GM19452 (cell line): ENCODE results near the gene SPACA7.
"Not testable (repeated sequence)": the region's sequence is repeated elsewhere in the genome, so short reads cannot be mapped to it uniquely, and the experiment has no call there.

Source experiments
- ATAC-seq: cut with Tn5 transposase; IDR thresholded peaks from one replicate; pipeline ENCODE4 v1.9.1; 2021; ENCODE audit not compliant: unreplicated experiment

Gene SPACA7

GRCh38 chr13:112349681-112350080 is 26.5 kb upstream of the SPACA7 start:
- no peak for ATAC-seq

- ATAC-seq = no peak
Observed at GRCh38 chr13:112350300-112350699, 25.9 kb upstream of the SPACA7 start.

GRCh38 chr13:112351825-112352224 is 24.3 kb upstream of the SPACA7 start:
- no peak for ATAC-seq

GRCh38 chr13:112353856-112354255 is 22.3 kb upstream of the SPACA7 start:
- no peak for ATAC-seq

- no peak for ATAC-seq
Observed at GRCh38 chr13:112354330-112355273, 21.6 kb upstream of the SPACA7 start.

- no peak for ATAC-seq
Observed at GRCh38 chr13:112355274-112355838, 20.8 kb upstream of the SPACA7 start.

GRCh38 chr13:112356190-112356589 is 20.0 kb upstream of the SPACA7 start:
- ATAC-seq = no peak

GRCh38 chr13:112358156-112358555 is 18.0 kb upstream of the SPACA7 start:
- no peak for ATAC-seq

GRCh38 chr13:112362021-112362420 is 14.1 kb upstream of the SPACA7 start:
- no peak for ATAC-seq

- ATAC-seq = no peak
Observed at GRCh38 chr13:112363867-112364528, 12.2 kb upstream of the SPACA7 start.

GRCh38 chr13:112366907-112367646 is 9.1 kb upstream of the SPACA7 start:
- no peak for ATAC-seq

- no peak for ATAC-seq
Observed at GRCh38 chr13:112368883-112369282, 7.3 kb upstream of the SPACA7 start.

- ATAC-seq = no peak
Observed at GRCh38 chr13:112370311-112370710, 5.8 kb upstream of the SPACA7 start.

GRCh38 chr13:112374271-112374670 is 1.9 kb upstream of the SPACA7 start:
- ATAC-seq = no peak

GRCh38 chr13:112391746-112392145 is 15.6 kb downstream of the SPACA7 start:
- no peak for ATAC-seq

- no peak for ATAC-seq
Observed at GRCh38 chr13:112392719-112393118, 16.6 kb downstream of the SPACA7 start.

GRCh38 chr13:112395022-112395421 is 18.9 kb downstream of the SPACA7 start:
- not testable (repeated sequence) for ATAC-seq

GRCh38 chr13:112395941-112396340 is 19.8 kb downstream of the SPACA7 start:
- not testable (repeated sequence) for ATAC-seq

GRCh38 chr13:112397108-112397507 is 21.0 kb downstream of the SPACA7 start:
- no peak for ATAC-seq

GRCh38 chr13:112398347-112398746 is 22.2 kb downstream of the SPACA7 start:
- ATAC-seq = not testable (repeated sequence)

GRCh38 chr13:112409828-112410227 is 33.7 kb downstream of the SPACA7 start:
- ATAC-seq = not testable (repeated sequence)
